NCI-H2107 (cell line): ENCODE measurements around the gene GFER.
"Not testable (repeated sequence)": the region's sequence is repeated elsewhere in the genome, so short reads cannot be mapped to it uniquely, and the experiment has no call there.

Source experiments
- DNase-seq: peaks from one replicate; lab custom pipeline; 2025; lab: John Stamatoyannopoulos, UW

Gene GFER

DNA sequence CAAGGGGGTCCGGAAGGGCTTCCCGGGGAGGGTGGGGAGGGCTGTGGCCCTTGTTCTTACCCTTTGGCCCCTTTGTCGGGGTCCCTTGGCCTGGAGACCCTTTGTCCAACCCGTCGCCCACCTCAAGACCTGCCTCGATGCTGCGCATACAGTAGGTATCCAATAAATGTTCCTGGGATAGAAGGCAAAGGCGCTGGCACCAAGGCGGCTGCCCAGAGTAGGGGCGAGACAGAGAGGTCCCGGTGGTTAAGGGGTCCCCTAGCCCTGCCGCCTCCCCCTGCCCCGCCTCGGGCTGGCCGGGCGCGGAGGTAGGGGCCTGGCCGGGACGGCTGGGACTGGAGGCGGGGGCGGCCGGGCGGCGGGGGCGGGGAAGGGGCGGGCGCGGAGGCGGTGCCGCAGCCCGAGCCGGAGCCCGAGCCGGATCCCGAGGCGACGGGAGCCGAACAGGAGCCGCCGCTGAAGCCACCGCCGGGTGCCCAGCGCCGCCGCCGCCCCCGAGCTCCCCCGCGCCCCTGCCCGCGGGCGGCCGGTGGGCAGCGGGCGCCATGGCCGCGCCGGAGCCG is 42.5 kb downstream of the GFER start, which contains the start of gene NHERF2:
NHERF2 (plus strand) TSS at position 442 of the 563 bp plus-strand sequence; CDS start at position 546, 104 bp downstream.
- no peak for DNase-seq

DNA sequence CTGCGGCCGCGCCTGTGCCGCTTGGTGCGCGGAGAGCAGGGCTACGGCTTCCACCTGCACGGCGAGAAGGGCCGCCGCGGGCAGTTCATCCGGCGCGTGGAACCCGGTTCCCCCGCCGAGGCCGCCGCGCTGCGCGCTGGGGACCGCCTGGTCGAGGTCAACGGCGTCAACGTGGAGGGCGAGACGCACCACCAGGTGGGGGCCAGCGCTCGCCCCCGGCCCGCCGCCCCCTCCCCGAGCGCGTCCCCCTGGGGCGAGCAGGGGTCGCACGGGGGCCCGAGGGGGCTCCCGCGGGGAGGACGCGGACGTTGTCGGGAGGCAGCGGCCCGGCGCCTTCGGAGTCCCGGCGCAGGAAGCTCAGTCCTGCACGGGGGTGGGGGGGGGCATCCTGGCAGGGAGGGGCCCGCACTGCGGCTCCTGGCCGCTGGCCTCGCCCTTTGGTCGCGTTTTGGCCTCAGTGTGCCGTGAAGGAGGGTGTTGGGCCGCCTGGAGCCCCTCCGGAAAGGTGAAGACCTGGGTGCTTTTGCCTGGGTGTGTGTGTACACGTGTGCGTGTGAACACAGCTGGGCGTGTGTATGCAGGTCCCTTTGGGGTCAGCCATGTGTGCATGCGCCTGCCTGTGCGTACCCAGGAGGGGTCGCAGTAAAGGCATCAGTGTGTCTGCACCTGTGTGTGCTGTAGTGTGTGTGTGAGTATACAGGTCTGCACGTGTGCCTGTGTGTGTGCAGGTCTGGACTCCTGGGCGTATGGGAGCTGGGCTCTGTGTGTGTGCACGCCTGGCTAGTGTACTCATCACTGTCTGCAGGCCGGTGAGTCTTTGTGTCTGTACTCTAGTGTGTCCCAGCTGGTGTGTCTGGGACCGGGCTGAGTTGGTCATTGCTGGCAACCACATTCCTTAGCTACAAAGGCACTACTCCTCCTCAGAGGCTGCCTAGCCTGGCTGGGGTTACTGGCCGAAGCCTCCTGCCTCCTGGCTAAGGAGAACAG is 43.3 kb downstream of the GFER start:
- DNase-seq: no peak

DNA sequence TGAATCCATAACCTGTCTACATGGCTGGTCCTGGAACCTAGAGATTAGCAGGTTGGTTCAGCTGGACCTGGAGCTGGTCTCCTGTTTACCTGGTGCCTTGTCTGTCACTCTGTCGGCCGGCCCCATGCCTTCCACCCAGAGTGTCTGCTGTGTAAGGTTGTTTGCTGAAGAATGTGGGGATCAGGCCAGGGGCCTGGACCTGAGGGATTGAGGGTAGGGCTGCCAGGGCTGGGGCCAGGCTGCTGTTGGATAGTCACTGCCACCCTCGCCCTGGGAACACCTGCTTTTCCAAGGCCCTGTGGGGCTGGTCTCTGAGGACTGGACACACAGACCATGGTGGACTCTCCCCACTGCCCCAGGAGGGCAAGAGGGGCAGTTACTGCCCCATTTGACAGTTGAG is 44.2 kb downstream of the GFER start:
- no peak for DNase-seq

DNA sequence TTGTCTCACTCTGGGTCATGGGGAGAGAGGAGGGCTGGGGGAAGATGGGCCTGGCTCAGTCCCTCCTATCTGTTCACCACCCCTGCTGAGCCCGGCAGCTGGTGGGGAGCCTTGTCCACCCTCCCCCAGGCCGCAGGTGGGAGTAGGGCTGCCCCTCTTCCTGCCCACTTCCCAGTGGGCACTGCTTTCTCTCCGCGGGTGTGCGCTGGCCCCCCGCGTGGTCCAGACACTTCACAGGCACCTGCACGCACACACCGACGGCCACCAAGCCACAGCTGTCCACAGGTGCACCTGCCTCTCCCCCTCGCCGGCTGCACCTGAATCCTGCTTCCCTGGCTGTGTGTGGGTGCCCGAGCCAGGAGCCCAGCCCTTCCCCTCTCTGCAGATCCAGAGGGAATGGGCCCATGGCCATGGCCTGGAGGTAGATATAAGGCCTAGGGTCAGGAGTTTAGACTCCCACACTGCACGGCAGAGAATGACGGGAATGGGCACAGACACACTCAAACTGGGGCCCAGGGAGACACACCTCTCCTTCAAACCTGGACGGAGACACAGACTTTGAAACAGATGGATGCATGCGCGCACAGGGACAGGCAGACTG is 44.7 kb downstream of the GFER start:
- DNase-seq: no peak

DNA sequence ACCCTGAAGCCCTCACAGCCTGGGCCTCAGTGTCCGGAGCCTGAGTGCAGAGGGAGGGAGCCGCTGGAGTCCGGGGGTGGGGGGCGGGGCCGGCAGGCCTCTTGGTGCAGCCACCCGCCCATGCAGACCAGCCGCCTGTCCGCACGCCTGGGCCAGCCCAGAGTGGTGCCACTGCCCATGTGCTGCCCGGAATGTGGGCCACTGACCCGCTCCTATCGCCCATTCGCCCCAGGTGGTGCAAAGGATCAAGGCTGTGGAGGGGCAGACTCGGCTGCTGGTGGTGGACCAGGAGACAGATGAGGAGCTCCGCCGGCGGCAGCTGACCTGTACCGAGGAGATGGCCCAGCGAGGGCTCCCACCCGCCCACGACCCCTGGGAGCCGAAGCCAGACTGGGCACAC is 45.4 kb downstream of the GFER start:
- DNase-seq: no peak

DNA sequence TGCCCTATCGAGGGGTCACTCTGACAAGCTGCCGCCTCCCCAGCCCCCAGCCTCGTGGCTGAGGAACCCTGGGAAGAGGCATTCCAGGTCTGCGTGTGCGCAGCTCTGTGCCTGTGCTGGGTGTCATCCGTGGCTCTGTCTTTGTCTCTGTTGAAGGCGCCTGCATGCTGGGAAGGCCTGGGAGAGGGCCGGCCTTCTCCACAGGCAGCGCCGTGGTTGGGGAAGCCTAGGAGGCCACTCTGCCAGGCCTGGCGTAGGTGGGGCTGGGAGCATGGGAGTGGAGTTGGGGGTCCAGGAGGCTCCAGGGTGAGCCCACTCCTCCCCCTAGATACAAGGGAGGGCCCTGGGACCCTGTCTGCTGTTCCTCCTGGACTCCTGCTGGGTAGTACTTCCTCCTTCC is 46.0 kb downstream of the GFER start:
- no peak for DNase-seq

DNA sequence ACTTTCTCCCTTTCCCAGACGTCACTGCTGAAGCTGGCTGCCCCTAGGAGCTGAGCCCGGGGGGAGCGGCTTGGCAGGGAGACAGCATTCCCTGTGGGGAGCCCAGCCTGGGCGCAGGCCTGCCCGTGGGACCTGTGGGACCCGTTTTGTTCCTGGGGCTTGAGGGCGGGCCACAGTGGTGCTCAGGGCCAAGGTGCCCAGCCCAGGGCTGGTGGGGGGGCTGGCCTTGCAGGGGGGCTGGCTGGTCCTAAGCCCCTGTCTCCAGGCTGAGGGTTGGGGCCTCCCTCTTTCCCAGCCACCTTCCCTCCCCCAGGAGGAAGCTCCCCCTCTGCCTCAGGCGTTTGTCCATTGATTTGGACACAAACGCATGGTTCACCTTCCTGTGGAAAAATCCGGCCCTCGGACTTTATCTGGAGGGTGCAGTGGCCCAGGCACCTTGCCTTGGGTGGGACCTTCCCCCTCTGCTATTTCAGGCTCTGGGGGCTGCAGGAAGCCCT is 47.1 kb downstream of the GFER start:
- DNase-seq: no peak

DNA sequence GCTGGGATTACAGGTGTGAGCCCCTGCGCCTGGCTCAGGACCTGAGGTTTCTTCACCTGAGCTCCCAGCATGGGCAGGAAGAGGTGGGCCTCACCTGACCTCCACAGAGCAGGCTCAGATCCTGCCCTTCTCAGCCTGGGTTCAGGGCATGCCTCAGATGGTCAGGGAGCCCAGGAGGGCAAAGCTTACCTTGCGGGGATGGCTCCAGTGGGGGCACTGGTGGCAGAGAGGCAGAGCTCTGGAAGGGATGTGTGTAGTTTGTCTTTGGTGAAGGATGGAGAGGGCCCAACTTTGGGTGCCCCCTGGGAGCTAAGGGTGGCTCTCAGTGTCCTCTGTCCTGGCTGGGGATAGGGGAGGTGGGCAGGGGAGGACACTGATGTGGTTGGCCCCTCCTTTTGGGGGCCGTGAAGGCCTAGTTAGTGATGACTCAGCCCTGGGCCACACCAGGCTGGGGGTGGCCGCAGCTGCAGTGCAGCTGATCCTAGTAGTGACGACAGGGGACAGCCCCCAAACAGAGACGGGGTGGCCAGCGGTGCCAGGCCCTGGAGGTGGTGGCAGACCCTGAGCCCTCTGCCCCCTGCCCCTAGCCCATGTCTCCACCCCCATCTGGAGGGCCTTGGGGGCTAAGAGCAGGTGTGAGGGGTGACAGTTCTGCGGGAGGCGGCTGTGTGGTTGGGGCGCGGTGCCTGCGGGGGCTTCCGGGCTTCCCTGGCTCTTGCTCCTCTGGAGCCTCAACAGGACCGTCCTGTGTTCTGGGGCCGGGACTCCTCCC is 48.5 kb downstream of the GFER start:
- DNase-seq: no peak

DNA sequence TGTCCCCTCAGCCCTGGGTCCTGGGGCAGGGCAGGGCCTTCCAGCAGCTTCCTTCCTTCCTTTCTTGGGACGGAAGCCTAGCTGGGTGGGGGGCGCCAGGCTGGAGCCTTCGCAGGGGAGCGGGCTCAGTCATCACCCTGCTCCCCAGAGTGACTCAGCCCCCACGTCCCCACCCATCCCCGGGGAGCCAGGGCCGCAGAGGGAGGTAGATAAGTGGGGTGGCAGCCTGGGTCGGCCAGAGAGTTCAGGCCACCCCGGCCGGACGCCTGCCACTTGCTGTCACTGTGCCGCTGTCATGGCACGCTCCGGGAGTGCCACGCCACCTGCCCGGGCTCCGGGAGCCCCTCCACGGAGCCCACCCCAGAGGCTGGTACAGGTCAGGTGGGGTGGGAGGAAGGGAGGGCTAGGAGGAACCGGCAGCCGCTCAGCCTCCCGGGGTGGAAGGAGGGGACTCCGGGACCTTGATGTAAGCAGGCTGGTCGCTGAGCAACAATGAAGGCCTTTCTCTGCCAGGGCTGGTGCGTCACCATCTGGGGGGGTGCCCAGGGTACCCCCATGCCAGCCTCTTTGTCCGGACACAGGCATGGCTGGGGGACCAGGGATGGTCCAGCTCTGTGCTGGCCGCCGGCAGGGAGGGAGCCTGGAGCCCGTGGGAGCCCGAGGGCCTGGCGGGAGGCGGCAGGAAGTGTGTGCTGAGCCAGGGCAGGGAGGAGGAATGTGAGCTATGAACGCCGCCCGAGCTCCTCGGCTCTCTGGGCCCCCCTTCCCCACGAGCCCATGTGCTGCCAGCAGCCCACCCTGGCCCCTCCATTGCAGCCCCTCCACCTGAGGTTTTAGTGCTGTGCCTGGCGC is 49.3 kb downstream of the GFER start:
- DNase-seq: no peak

DNA sequence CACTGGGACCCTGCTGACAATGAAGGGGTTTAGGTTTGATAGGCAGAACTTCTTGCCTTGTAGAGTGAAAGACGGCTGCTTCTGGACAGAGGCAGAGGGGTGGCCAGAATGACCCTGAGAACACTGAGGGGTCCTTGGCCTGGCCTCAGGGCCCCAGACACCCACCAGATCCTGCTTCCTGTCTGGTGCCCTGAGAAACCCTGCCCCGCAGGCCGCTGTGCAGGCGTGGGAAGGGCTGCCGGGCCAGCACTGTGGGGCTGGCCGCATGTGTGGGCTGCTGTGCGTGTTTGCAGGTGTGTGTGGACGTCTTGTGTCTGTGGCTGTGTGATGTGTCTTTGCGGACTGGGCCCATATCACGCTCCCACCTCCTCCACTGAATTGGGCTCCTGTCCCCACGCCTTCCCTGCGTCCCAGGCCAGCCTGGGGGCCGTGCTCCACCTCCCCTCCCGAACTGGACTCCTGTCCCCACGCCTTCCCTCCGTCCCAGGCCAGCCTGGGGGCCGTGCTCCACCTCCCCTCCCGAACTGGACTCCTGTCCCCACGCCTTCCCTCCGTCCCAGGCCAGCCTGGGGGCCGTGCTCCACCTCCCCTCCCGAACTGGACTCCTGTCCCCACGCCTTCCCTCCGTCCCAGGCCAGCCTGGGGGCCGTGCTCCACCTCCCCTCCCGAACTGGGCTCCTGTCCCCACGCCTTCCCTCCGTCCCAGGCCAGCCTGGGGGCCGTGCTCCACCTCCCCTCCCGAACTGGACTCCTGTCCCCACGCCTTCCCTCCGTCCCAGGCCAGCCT is 50.1 kb downstream of the GFER start:
- not testable (repeated sequence) for DNase-seq

DNA sequence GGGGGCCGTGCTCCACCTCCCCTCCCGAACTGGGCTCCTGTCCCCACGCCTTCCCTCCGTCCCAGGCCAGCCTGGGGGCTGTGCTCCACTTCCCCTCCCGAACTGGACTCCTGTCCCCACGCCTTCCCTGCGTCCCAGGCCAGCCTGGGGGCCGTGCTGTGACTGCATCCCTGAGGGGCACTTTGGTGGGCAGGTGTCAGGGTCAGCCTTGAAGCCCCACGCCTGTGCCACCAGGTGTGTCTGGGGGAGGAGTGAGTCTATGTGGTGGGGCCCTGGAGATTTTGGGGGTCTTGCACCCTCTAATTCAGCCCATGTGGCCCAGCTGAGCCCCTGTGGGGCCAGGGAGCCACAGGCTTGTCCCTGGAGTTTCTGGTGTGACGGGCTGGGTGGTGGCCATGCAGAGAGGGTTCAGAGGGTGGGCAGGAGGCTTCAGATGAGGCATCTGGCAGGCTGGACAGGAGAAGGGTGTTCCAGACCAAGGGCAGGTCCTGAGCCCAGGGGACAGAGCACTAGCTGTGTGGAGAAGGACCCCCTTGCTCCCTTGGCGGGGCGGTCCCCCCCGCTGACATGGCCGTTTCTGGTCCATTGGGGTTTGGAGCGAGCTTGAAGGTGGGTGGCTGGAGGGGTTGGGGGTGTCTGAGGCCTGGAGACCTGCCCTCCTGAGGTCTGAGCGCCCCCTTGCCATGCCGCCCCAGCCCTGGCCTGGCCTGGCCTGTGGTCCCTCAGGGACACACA is 50.9 kb downstream of the GFER start:
- no peak for DNase-seq

DNA sequence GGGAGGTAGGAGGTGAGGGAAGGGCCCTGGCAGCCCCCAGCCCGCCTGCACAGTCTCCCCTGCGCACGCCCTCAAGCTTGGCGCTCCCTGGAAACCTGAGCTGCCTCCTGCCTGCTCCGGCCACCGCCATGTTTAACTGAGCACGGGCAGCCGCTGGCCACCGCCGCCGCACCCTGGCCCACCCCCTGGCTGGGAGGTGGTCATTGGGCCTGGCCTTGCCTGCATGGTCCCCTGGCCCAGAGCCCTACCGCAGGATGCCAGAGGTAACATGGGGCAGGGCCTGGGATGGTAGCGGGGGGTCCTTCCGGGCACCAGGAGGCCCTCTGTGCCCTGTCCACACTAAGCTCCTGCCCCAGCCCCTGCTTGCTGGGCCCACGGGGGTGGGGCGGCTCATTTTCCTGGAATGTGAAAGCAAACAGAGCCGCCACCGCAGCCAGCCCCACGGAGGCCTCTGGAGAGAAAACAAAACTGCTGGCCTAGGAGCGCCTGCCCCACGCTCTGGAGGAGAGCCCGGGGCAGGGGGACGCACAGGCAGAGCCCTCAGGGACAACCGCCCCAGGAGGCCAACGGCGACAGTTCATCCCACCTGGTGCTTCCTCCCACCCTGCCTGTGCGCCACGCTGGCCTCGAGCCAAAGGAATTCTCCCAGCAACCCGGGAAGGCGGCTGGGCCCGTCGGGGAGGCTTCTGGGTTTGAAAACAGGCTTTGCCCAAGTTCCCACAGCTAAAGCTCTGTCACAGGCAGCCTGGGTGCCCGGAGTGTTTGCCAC is 51.6 kb downstream of the GFER start:
- peak; percentile 73 for DNase-seq

DNA sequence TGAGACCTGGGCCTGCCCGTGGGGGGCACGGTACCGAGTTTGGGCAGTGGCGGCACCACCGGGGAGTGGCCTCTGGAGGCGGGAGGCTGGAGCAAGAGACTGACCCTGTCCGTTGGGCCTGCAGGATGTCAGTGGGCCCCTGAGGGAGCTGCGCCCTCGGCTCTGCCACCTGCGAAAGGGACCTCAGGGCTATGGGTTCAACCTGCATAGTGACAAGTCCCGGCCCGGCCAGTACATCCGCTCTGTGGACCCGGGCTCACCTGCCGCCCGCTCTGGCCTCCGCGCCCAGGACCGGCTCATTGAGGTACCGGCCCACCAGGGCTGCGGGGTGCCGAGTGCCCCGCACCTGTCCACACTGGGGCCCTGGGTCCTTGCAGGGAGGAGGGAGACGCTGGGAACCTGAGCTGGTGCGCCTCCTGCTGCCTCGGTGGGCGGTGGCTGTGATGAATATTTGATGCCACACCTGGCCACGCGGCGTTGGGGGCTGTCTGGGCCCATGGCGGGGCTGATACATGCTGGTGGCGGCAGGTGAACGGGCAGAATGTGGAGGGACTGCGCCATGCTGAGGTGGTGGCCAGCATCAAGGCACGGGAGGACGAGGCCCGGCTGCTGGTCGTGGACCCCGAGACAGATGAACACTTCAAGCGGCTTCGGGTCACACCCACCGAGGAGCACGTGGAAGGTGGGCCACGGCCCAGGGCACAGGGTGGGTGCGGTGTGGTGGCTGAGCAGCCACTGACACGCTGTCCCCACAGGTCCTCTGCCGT is 52.4 kb downstream of the GFER start:
- no peak for DNase-seq

DNA sequence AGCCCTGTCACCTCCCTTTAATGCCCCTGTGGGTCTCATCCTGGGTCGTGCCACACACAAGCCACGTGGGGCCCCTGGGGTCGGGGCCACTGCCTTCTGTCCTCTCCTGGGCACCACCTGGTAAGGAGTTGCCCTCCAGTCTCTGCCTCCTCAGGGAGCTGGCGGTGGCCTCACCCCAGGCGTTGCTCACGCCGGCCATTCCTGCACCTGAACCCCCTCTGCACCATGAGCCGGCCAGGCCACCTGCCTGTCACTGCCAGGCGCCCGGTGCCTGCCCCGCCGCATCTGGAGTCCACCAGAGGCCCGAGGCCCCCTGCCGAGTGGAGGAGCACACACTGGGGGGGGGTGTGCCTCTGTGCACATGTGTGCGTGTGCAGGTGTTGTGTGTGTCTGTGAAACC is 53.1 kb downstream of the GFER start:
- no peak for DNase-seq
